ENCODE measurements around the gene PTGES. TPM values are rescaled to one million over a fixed set of nuclear protein-coding genes. Genes with fewer than 3 reads are reported as not detected.

PTGES gene
- polyA plus RNA-seq, 1 of the 3 experiments (the other 2 are of a cell fraction), result 5.2 TPM

- Histone ChIP-seq H3K79me2 (ENCODE audit: insufficient read depth) (no peaks in the 10 kb centered on the region), H3K9me3 (no peaks in the 10 kb centered on the region), H3K4me1 (ENCODE audit: control insufficient read depth in 1 of 2, insufficient read depth in 2 of 2, low read depth in 1 of 2, low read length in 1 of 2) (no peaks in the 10 kb centered on the region; a peak in 1 of 4 replicates), H2AFZ (ENCODE audit: low read depth) (no peak overlapping the region), H3K4me3 (ENCODE audit: low read depth in 2 of 2, low read length in 1 of 2) (no peak overlapping the region), H3F3A (replicated peaks; ENCODE audit: insufficient read depth) (no peaks in the 10 kb centered on the region), H3K9me2 (no peaks in the 10 kb centered on the region), H3K27ac (ENCODE audit: low read depth in 2 of 2, low read length in 1 of 2) (no peak overlapping the region), H3K36me3 (replicated peaks in 1 of 2; ENCODE audit: control insufficient read depth in 1 of 2, insufficient read depth in 2 of 2, low read length in 1 of 2) (no peaks in the 10 kb centered on the region), H4K20me1 (ENCODE audit: insufficient read depth) (no peaks in the 10 kb centered on the region), H3K27me3 (ENCODE audit: insufficient read depth) (no peaks in the 10 kb centered on the region; the same call in 1 of the 2 replicates), H3K4me2 (no peak overlapping the region), H3K9ac (no peak overlapping the region)
- POLR2A ChIA-PET, result no interaction called here
- WGBS (ENCODE audit: low lambda C conversion rate), result 89% methylated on average over 15 of the region's 15 CpGs
- CTCF ChIA-PET, result interaction anchor here (1.1 to 5.6 kb wide), 5 partner anchors 12 to 541 kb away, joined by 3 to 36 read pairs (median 5); no protein-coding TSS in a partner anchor
- no peak for TF ChIP-seq RFX5 (IDR thresholded peaks at IDR 0.05; ENCODE audit: low read length)
- DNase-seq, result no peak
Measured at GRCh38 chr9:129714511-129715061, 38.3 kb downstream of the PTGES start.

GRCh38 chr9:129713402-129713679, 39.5 kb downstream of the PTGES start:
- no peak overlapping the region for H3K9ac ChIP-seq
- ChIA-PET POLR2A (no interaction called here), CTCF (interaction anchor here (1.0 to 5.6 kb wide), 3 partner anchors 13 to 540 kb away, joined by 3 to 36 read pairs (median 3); no protein-coding TSS in a partner anchor)
- H3K9me3 ChIP-seq, result no peaks in the 10 kb centered on the region
- no peak overlapping the region for H3K4me2 ChIP-seq
- H3K9me2 ChIP-seq, result no peaks in the 10 kb centered on the region
- no peaks in the 10 kb centered on the region for H3K36me3 ChIP-seq (replicated peaks in 1 of 2; ENCODE audit: control insufficient read depth in 1 of 2, insufficient read depth in 2 of 2, low read length in 1 of 2)
- no peaks in the 10 kb centered on the region; the same call in 1 of the 2 replicates for H3K27me3 ChIP-seq (ENCODE audit: insufficient read depth)
- TF ChIP-seq MEF2A (IDR thresholded peaks at IDR 0.05; ENCODE audit: borderline replicate concordance, low read depth) (no peak), YY1 (IDR thresholded peaks at IDR 0.05; ENCODE audit: low read depth) (no peak), RXRA (IDR thresholded peaks at IDR 0.05; ENCODE audit: borderline replicate concordance, low read depth) (no peak), NFIC (IDR thresholded peaks at IDR 0.05; ENCODE audit: borderline replicate concordance) (no peak), ZBTB33 (IDR thresholded peaks at IDR 0.05; ENCODE audit: borderline replicate concordance, low read depth) (no peak), RFX5 (IDR thresholded peaks at IDR 0.05; ENCODE audit: low read length) (no peak), CHD2 (IDR thresholded peaks at IDR 0.05; ENCODE audit: low read length, partially characterized antibody) (no peak), ELF1 (IDR thresholded peaks at IDR 0.05) (no peak), SIN3A (IDR thresholded peaks at IDR 0.05; ENCODE audit: borderline replicate concordance, low read depth, low read length) (no peak), TAF1 (IDR thresholded peaks at IDR 0.05; ENCODE audit: borderline replicate concordance, low read depth, low read length) (no peak), RAD21 (IDR thresholded peaks at IDR 0.05; ENCODE audit: low read length) (no peak), EZH2phosphoT487 (IDR thresholded peaks at IDR 0.05; ENCODE audit: borderline replicate concordance, low read depth) (no peak)
- no peak overlapping the region for H3K4me3 ChIP-seq (ENCODE audit: low read depth in 2 of 2, low read length in 1 of 2)
- no peak overlapping the region for H3K27ac ChIP-seq (ENCODE audit: low read depth in 2 of 2, low read length in 1 of 2)
- no peak overlapping the region for H2AFZ ChIP-seq (ENCODE audit: low read depth)
- DNase-seq, result no peak
- no peaks in the 10 kb centered on the region for H3F3A ChIP-seq (replicated peaks; ENCODE audit: insufficient read depth)
- WGBS (ENCODE audit: low lambda C conversion rate), result 89% methylated on average over 10 of the region's 10 CpGs
- no peaks in the 10 kb centered on the region for H4K20me1 ChIP-seq (ENCODE audit: insufficient read depth)
- no peaks in the 10 kb centered on the region; a peak in 1 of 4 replicates for H3K4me1 ChIP-seq (ENCODE audit: control insufficient read depth in 1 of 2, insufficient read depth in 2 of 2, low read depth in 1 of 2, low read length in 1 of 2)
- no peaks in the 10 kb centered on the region for H3K79me2 ChIP-seq (ENCODE audit: insufficient read depth)

All from SK-N-SH (cell line).